Effector memory CD4-positive, alpha-beta T cell (primary cell): Measurements from ENCODE around the gene AOX1.
"Not testable (repeated sequence)": the region's sequence is repeated elsewhere in the genome, so short reads cannot be mapped to it uniquely, and the experiment has no call there.

ENCODE experiments used
- DNase-seq, 3 donors: peaks; one replicate each; pipeline ENCODE4 v3.0.0-alpha.2; 2020
- H3K27ac ChIP-seq: 2 replicates; pipeline ENCODE4 v1.7.0; 2013; ENCODE audit warnings: mild to moderate bottlenecking, low read length, moderate library complexity; ENCODE audit not compliant: insufficient read depth, poor library complexity, severe bottlenecking
- H3K27me3 ChIP-seq: replicated peaks from 2 replicates; pipeline ENCODE4 v1.7.0; 2013; ENCODE audit warnings: mild to moderate bottlenecking, low read length; ENCODE audit not compliant: insufficient read depth, control insufficient read depth, poor library complexity, severe bottlenecking
- H3K36me3 ChIP-seq: 2 replicates; pipeline ENCODE4 v1.7.0; 2013; ENCODE audit warnings: mild to moderate bottlenecking, low read length, moderate library complexity; ENCODE audit not compliant: control insufficient read depth, insufficient read depth
- H3K4me1 ChIP-seq: 2 replicates; pipeline ENCODE4 v1.7.0; 2013; ENCODE audit warnings: low read length, mild to moderate bottlenecking; ENCODE audit not compliant: control insufficient read depth, insufficient read depth, poor library complexity, severe bottlenecking
- H3K4me3 ChIP-seq: 2 replicates; pipeline ENCODE4 v1.7.0; 2013; ENCODE audit warnings: low read length, low read depth, mild to moderate bottlenecking; ENCODE audit not compliant: insufficient read depth, poor library complexity, severe bottlenecking
- H3K9me3 ChIP-seq: 2 replicates; pipeline ENCODE4 v1.7.0; 2013; ENCODE audit warnings: mild to moderate bottlenecking, low read length, moderate library complexity; ENCODE audit not compliant: control insufficient read depth

Gene AOX1

GRCh38 chr2:200705305-200706041 is 119.7 kb downstream of the AOX1 start:
- H3K36me3 ChIP-seq = no peaks in the 10 kb centered on the region
- H3K4me1 ChIP-seq = no peaks in the 10 kb centered on the region
- no peak for DNase-seq
- H3K27me3 ChIP-seq = no peaks in the 10 kb centered on the region
- H3K4me3 ChIP-seq = no peak overlapping the region
- no peak overlapping the region for H3K27ac ChIP-seq
- no peaks in the 10 kb centered on the region for H3K9me3 ChIP-seq

GRCh38 chr2:200708943-200709342 is 123.1 kb downstream of the AOX1 start:
- no peaks in the 10 kb centered on the region for H3K36me3 ChIP-seq
- H3K4me3 ChIP-seq = no peak overlapping the region
- H3K4me1 ChIP-seq = peaks cover 7% of the 10 kb centered on the region
- no peak for DNase-seq
- H3K27ac ChIP-seq = no peak overlapping the region
- H3K27me3 ChIP-seq = no peaks in the 10 kb centered on the region
- H3K9me3 ChIP-seq = no peaks in the 10 kb centered on the region

GRCh38 chr2:200713003-200713703 is 127.3 kb downstream of the AOX1 start:
- no peaks in the 10 kb centered on the region for H3K9me3 ChIP-seq
- H3K27me3 ChIP-seq = no peaks in the 10 kb centered on the region
- no peaks in the 10 kb centered on the region for H3K36me3 ChIP-seq
- peak; percentile 88 to 89 (median 88) for DNase-seq
- H3K4me1 ChIP-seq = peaks cover 7% of the 10 kb centered on the region
- H3K27ac ChIP-seq = peak overlapping the region; percentile 80
- H3K4me3 ChIP-seq = no peak overlapping the region

- no peaks in the 10 kb centered on the region for H3K9me3 ChIP-seq
- H3K27ac ChIP-seq = peak overlapping the region; percentile 80
- no peaks in the 10 kb centered on the region for H3K27me3 ChIP-seq
- H3K4me3 ChIP-seq = no peak overlapping the region
- no peaks in the 10 kb centered on the region for H3K36me3 ChIP-seq
- peaks cover 7% of the 10 kb centered on the region for H3K4me1 ChIP-seq
- DNase-seq = no peak
These were observed 127.9 kb downstream of the AOX1 start for GRCh38 chr2:200713704-200714064.

GRCh38 chr2:200715014-200715413 is 129.2 kb downstream of the AOX1 start:
- not testable (repeated sequence) for DNase-seq, H3K4me3 ChIP-seq, H3K36me3 ChIP-seq, H3K9me3 ChIP-seq, H3K27me3 ChIP-seq, H3K4me1 ChIP-seq, H3K27ac ChIP-seq

- DNase-seq = no peak
These were observed 130.6 kb downstream of the AOX1 start for GRCh38 chr2:200716386-200716785.

More at GRCh38 chr2:200716386-200716785, 130.6 kb downstream of the AOX1 start:
- Histone ChIP-seq H3K36me3 (no peaks in the 10 kb centered on the region), H3K27ac (no peak overlapping the region), H3K4me1 (peaks cover 7% of the 10 kb centered on the region), H3K9me3 (no peaks in the 10 kb centered on the region), H3K4me3 (no peak overlapping the region), H3K27me3 (no peaks in the 10 kb centered on the region)
